OCI-LY3 (cell line): ENCODE data around the gene CCDC175.

Source experiments
- H2AFZ ChIP-seq: fragments of 200-600, 300-600 bp; shearing (Covaris generic); 2 replicates; pipeline ENCODE4 v1.6.0; 2014; ENCODE audit warnings: antibody characterized with exemption, low read depth, low read length
- H3K27ac ChIP-seq: fragments of 200-600, 300-600 bp; sonication (generic); 2 replicates; pipeline ENCODE4 v1.5.1; 2014; ENCODE audit warnings: mild to moderate bottlenecking, low read length, moderate library complexity, mixed read lengths
- H3K27me3 ChIP-seq: fragments of 200-600, 300-600 bp; sonication (generic); 2 replicates; pipeline ENCODE4 v1.6.1; 2014; ENCODE audit warnings: low read depth, low read length, mixed read lengths
- H3K36me3 ChIP-seq: fragments of 200-600, 300-600 bp; sonication (generic); replicated peaks from 2 replicates; pipeline ENCODE3; 2014; ENCODE audit warnings: low read depth, low read length, mixed read lengths
- H3K4me1 ChIP-seq: fragments of 300-600, 200-600 bp; sonication (generic); 2 replicates; pipeline ENCODE4 v1.6.1; 2014; ENCODE audit warnings: low read length, mixed read lengths
- H3K4me2 ChIP-seq: fragments of 200-600, 300-600 bp; sonication (generic); 2 replicates; pipeline ENCODE4 v1.6.1; 2014; ENCODE audit warnings: low read length, mixed read lengths
- H3K4me3 ChIP-seq: fragments of 300-600, 200-600 bp; sonication (generic); 2 replicates; pipeline ENCODE4 v1.5.1; 2014; ENCODE audit warnings: antibody characterized with exemption, mild to moderate bottlenecking, low read length, moderate library complexity
- H3K79me2 ChIP-seq: fragments of 300-600, 200-600 bp; shearing (Covaris generic); 2 replicates; pipeline ENCODE4 v1.6.1; 2014; ENCODE audit warnings: mild to moderate bottlenecking, low read length, mixed read lengths
- H3K9ac ChIP-seq: fragments of 300-600, 200-600 bp; shearing (Covaris generic); 2 replicates; pipeline ENCODE4 v1.6.0; 2014; ENCODE audit warnings: mild to moderate bottlenecking, low read length, moderate library complexity
- H3K9me3 ChIP-seq: fragments of 200-600, 300-600 bp; shearing (Covaris generic); 2 replicates; pipeline ENCODE4 v1.6.1; 2014; ENCODE audit warnings: low read length, mixed read lengths; ENCODE audit not compliant: insufficient read depth
- H4K20me1 ChIP-seq: fragments of 200-600, 300-600 bp; sonication (generic); 2 replicates; pipeline ENCODE4 v1.6.1; 2016; ENCODE audit warnings: low read length, mixed read lengths; ENCODE audit not compliant: insufficient read depth
- CTCF ChIP-seq: fragments of 200-600, 300-600 bp; sonication (generic); IDR thresholded peaks from 2 replicates; pipeline ENCODE4 v1.5.1; 2014; ENCODE audit warnings: antibody characterized with exemption, low read length, low read depth
- EZH2phosphoT487 ChIP-seq: fragments of 200-600 bp; shearing (Covaris generic); IDR thresholded peaks from 2 replicates; pipeline ENCODE4 v1.6.1; 2018; ENCODE audit warnings: antibody characterized with exemption, mixed run types, low read depth

Gene CCDC175

GRCh38 chr14:59483819-59484638, 92.6 kb downstream of the CCDC175 start, which contains the start of the genes JKAMP and L3HYPDH:
JKAMP (plus strand) TSS chr14:59484517; CDS start chr14:59484590, 73 bp downstream.
L3HYPDH (minus strand) TSS chr14:59484408; CDS start chr14:59484316, 92 bp downstream.
- H3K79me2 ChIP-seq: peaks cover 42% of the 10 kb centered on the region
- no peaks in the 10 kb centered on the region for H3K27me3 ChIP-seq
- H4K20me1 ChIP-seq: peaks cover 6% of the 10 kb centered on the region
- TF ChIP-seq EZH2phosphoT487 (no peak), CTCF (peak; percentile 59)
- H3K36me3 ChIP-seq: peaks cover 17% of the 10 kb centered on the region
- H3K4me2 ChIP-seq: peak within 1 kb of the TSS; percentile 87
- H3K4me1 ChIP-seq: peaks cover 14% of the 10 kb centered on the region
- peak within 1 kb of the TSS; percentile 84 for H3K9ac ChIP-seq
- peak within 1 kb of the TSS; percentile 59 for H3K27ac ChIP-seq
- peak within 1 kb of the TSS; percentile 81 for H2AFZ ChIP-seq
- peak within 1 kb of the TSS; percentile 88 for H3K4me3 ChIP-seq
- H3K9me3 ChIP-seq: no peaks in the 10 kb centered on the region

GRCh38 chr14:59483363-59483762, 93.2 kb downstream of the CCDC175 start:
- Histone ChIP-seq H3K9ac (peak overlapping the region; percentile 84), H3K4me1 (peaks cover 14% of the 10 kb centered on the region), H3K27me3 (no peaks in the 10 kb centered on the region), H3K9me3 (no peaks in the 10 kb centered on the region), H3K79me2 (peaks cover 42% of the 10 kb centered on the region), H3K4me2 (peak overlapping the region; percentile 87), H3K36me3 (peaks cover 12% of the 10 kb centered on the region), H4K20me1 (peaks cover 6% of the 10 kb centered on the region), H3K27ac (0 out of 2 replicates have a peak overlapping the region, but pooled peaks have one; percentile 36), H2AFZ (peak overlapping the region; percentile 81; the same call in 1 of the 2 replicates), H3K4me3 (peak overlapping the region; percentile 88)
- no peak for TF ChIP-seq EZH2phosphoT487
- no peak for TF ChIP-seq CTCF

- peaks cover 14% of the 10 kb centered on the region for H3K4me1 ChIP-seq
These were observed 93.9 kb downstream of the CCDC175 start for GRCh38 chr14:59482541-59483331.

More at GRCh38 chr14:59482541-59483331, 93.9 kb downstream of the CCDC175 start:
- H2AFZ ChIP-seq: no peak overlapping the region
- peak overlapping the region; percentile 84 for H3K9ac ChIP-seq
- H3K27ac ChIP-seq: no peak overlapping the region
- H3K4me2 ChIP-seq: peak overlapping the region; percentile 87
- H3K36me3 ChIP-seq: peaks cover 7% of the 10 kb centered on the region
- no peaks in the 10 kb centered on the region for H3K27me3 ChIP-seq
- peaks cover 6% of the 10 kb centered on the region for H4K20me1 ChIP-seq
- no peak for TF ChIP-seq EZH2phosphoT487
- no peak for TF ChIP-seq CTCF
- peak overlapping the region; percentile 88 for H3K4me3 ChIP-seq
- no peaks in the 10 kb centered on the region for H3K9me3 ChIP-seq
- H3K79me2 ChIP-seq: peaks cover 42% of the 10 kb centered on the region
